Measurements from ENCODE around the gene SBSN. TPM values are rescaled to one million over a fixed set of nuclear protein-coding genes. Genes with fewer than 3 reads are reported as not detected.

SBSN gene
- total RNA-seq (2022; extraction: Qiagen RNA extraction; ENCODE audit: low read depth) = 2.6 to 4.4 TPM (median 3.2 TPM) in 5 replicates

GRCh38 chr19:35528218-35529038 is at the start of gene SBSN:
TSS of gene SBSN (minus strand) at chr19:35528311. CDS start at chr19:35528281, 30 bp downstream.

GRCh38 chr19:35563207-35563829 is 35.2 kb upstream of the SBSN start, which contains the start of gene ATP4A:
TSS of gene ATP4A (minus strand) at chr19:35563658. CDS start at chr19:35563629, 29 bp downstream.

GRCh38 chr19:35545001-35545854 is 17.1 kb upstream of the SBSN start, which contains the start of gene TMEM147:
TSS of gene TMEM147 (plus strand) at chr19:35545626. CDS start at chr19:35545740, 114 bp downstream.

GRCh38 chr19:35533201-35533821 is 5.2 kb upstream of the SBSN start, which contains the start of gene GAPDHS:
TSS of gene GAPDHS (plus strand) at chr19:35533456. CDS start at chr19:35533528, 72 bp downstream.

GRCh38 chr19:35513628-35514281 is 14.4 kb downstream of the SBSN start, which contains the start of gene DMKN:
TSS of gene DMKN (minus strand) at chr19:35513649. CDS start at chr19:35513475, 174 bp downstream.

DNA sequence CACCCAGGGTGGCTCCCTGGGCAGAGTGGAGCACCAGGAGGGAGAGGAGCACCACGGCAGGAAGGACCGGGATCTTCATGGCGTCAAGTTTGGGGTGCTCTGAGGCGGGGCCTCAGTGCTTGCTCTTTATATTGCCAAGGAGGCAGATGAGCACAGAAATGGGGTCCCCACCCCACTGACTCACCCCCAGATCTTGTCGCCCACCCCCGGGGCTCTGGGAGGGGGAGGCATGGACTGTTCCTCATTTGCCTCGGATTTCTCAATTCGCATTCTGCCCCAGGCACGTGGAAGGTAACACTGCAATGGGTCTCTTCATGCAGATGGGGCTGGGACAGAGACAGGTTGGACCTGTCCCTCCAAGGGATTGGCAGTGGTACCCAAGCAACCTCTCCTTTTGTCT is 37.7 kb downstream of the SBSN start, which contains the start of gene KRTDAP:
TSS of gene KRTDAP (minus strand) at position 101 of the 400 bp plus-strand sequence. CDS start at position 79, 22 bp downstream.

Other genes starting within 250 kb of the SBSN start
- 0.23 TPM in 1 of 5 replicates, not detected in the others for gene HAMP, start 245.8 kb downstream of the SBSN start, total RNA-seq (2022; extraction: Qiagen RNA extraction; ENCODE audit: low read depth)
- gene MAG, start 236.2 kb downstream of the SBSN start, total RNA-seq (2022; extraction: Qiagen RNA extraction; ENCODE audit: low read depth) = not detected in 5 replicates
- 0.29 to 1.1 TPM (median 1.0 TPM) in 5 replicates for gene CD22, start 199.1 kb downstream of the SBSN start, total RNA-seq (2022; extraction: Qiagen RNA extraction; ENCODE audit: low read depth)
- gene FFAR1, start 180.4 kb downstream of the SBSN start, total RNA-seq (2022; extraction: Qiagen RNA extraction; ENCODE audit: low read depth) = not detected in 5 replicates
- not detected in 5 replicates for gene FFAR3, start 169.9 kb downstream of the SBSN start, total RNA-seq (2022; extraction: Qiagen RNA extraction; ENCODE audit: low read depth)
- gene GPR42, start 157.2 kb downstream of the SBSN start, total RNA-seq (2022; extraction: Qiagen RNA extraction; ENCODE audit: low read depth) = not detected in 5 replicates
- gene FFAR2, start 80.1 kb downstream of the SBSN start, total RNA-seq (2022; extraction: Qiagen RNA extraction; ENCODE audit: low read depth) = not detected in 5 replicates
- gene KRTDAP, start 37.8 kb downstream of the SBSN start, total RNA-seq (2022; extraction: Qiagen RNA extraction; ENCODE audit: low read depth) = not detected in 5 replicates
- gene DMKN, start 14.7 kb downstream of the SBSN start, total RNA-seq (2022; extraction: Qiagen RNA extraction; ENCODE audit: low read depth) = 26.7 to 44.3 TPM (median 38.3 TPM) in 5 replicates
- gene GAPDHS, start 5.1 kb upstream of the SBSN start, total RNA-seq (2022; extraction: Qiagen RNA extraction; ENCODE audit: low read depth) = not detected in 5 replicates
- 321 to 437 TPM (median 432 TPM) in 5 replicates for gene TMEM147, start 17.3 kb upstream of the SBSN start, total RNA-seq (2022; extraction: Qiagen RNA extraction; ENCODE audit: low read depth)
- gene ATP4A, start 35.3 kb upstream of the SBSN start, total RNA-seq (2022; extraction: Qiagen RNA extraction; ENCODE audit: low read depth) = not detected in 5 replicates
- not detected in 5 replicates for gene PMIS2, start 57.9 kb upstream of the SBSN start, total RNA-seq (2022; extraction: Qiagen RNA extraction; ENCODE audit: low read depth)
- gene HAUS5, start 84.4 kb upstream of the SBSN start, total RNA-seq (2022; extraction: Qiagen RNA extraction; ENCODE audit: low read depth) = 10.7 to 19.3 TPM (median 15.2 TPM) in 5 replicates
- 125 to 206 TPM (median 199 TPM) in 5 replicates for gene RBM42, start 100.7 kb upstream of the SBSN start, total RNA-seq (2022; extraction: Qiagen RNA extraction; ENCODE audit: low read depth)
- gene ETV2, start 113.4 kb upstream of the SBSN start, total RNA-seq (2022; extraction: Qiagen RNA extraction; ENCODE audit: low read depth) = 1.1 to 3.1 TPM (median 2.7 TPM) in 5 replicates
- gene COX6B1, start 120.0 kb upstream of the SBSN start, total RNA-seq (2022; extraction: Qiagen RNA extraction; ENCODE audit: low read depth) = 1,241 to 1,697 TPM (median 1,334 TPM) in 5 replicates
- gene UPK1A, start 138.2 kb upstream of the SBSN start, total RNA-seq (2022; extraction: Qiagen RNA extraction; ENCODE audit: low read depth) = 0.46 to 1.2 TPM (median 0.71 TPM) in 5 replicates
- not detected in 5 replicates for gene ZBTB32, start 176.2 kb upstream of the SBSN start, total RNA-seq (2022; extraction: Qiagen RNA extraction; ENCODE audit: low read depth)
- gene KMT2B, start 189.7 kb upstream of the SBSN start, total RNA-seq (2022; extraction: Qiagen RNA extraction; ENCODE audit: low read depth) = 37.3 to 66.3 TPM (median 62.5 TPM) in 5 replicates
- 11.8 to 15.8 TPM (median 12.5 TPM) in 5 replicates for gene IGFLR1, start 214.1 kb upstream of the SBSN start, total RNA-seq (2022; extraction: Qiagen RNA extraction; ENCODE audit: low read depth)
- 23.9 to 34.9 TPM (median 27.6 TPM) in 5 replicates for gene U2AF1L4, start 217.1 kb upstream of the SBSN start, total RNA-seq (2022; extraction: Qiagen RNA extraction; ENCODE audit: low read depth)
- 243 to 320 TPM (median 282 TPM) in 5 replicates for gene PSENEN, start 217.3 kb upstream of the SBSN start, total RNA-seq (2022; extraction: Qiagen RNA extraction; ENCODE audit: low read depth)
- 21.9 to 27.2 TPM (median 23.2 TPM) in 5 replicates for gene LIN37, start 220.3 kb upstream of the SBSN start, total RNA-seq (2022; extraction: Qiagen RNA extraction; ENCODE audit: low read depth)
- gene HSPB6, start 228.7 kb upstream of the SBSN start, total RNA-seq (2022; extraction: Qiagen RNA extraction; ENCODE audit: low read depth) = 0.15 to 0.33 TPM (median 0.25 TPM) in 5 replicates
- gene PROSER3, start 229.9 kb upstream of the SBSN start, total RNA-seq (2022; extraction: Qiagen RNA extraction; ENCODE audit: low read depth) = 25.9 to 31.4 TPM (median 30.7 TPM) in 5 replicates
- gene ARHGAP33, start 247.3 kb upstream of the SBSN start, total RNA-seq (2022; extraction: Qiagen RNA extraction; ENCODE audit: low read depth) = 3.3 to 8.9 TPM (median 8.1 TPM) in 5 replicates